NCI-H2196 (cell line): Measurements from ENCODE around the gene LY6G5B.
A peak's percentile ranks its signal among the peaks of the same experiment; 100 is the strongest.

Source experiments
- DNase-seq: peaks from one replicate; lab custom pipeline; 2025; ENCODE audit not compliant: unreplicated experiment; lab: John Stamatoyannopoulos, UW

Gene LY6G5B

DNA sequence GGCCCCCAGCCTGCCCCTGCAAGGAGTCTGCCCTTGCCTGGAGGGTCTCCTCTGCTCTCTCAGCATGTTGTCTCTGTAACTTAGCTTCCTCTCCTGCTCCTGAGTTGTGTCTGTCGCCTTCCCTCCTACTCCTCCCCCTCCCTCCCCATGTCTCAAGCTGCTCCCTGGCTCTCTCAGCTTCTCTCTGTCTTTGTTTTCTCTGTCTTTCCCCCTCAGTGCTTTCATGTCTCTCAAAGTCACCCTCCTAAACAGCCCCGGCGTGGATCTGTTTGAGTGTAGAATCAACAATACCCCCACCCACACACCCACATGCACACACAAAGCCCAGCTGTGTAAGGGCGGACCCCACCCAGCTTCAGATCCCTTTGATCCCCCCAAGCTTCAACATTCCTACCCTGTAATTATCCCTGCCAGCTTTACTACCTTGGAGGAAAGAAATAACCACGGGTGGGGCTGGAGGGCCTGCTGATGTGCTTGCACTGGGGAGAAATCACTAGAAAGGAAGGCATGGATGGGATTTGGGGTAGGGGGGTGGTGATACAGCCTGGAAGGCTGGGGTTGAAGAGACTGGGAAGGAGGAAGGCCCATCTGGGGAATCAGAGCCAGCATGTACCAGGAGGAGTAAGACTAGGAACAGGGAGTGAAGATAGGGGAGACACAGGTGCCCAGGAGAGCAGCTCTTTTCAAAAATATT, 44.4 kb downstream of the LY6G5B start:
- DNase-seq: no peak

DNA sequence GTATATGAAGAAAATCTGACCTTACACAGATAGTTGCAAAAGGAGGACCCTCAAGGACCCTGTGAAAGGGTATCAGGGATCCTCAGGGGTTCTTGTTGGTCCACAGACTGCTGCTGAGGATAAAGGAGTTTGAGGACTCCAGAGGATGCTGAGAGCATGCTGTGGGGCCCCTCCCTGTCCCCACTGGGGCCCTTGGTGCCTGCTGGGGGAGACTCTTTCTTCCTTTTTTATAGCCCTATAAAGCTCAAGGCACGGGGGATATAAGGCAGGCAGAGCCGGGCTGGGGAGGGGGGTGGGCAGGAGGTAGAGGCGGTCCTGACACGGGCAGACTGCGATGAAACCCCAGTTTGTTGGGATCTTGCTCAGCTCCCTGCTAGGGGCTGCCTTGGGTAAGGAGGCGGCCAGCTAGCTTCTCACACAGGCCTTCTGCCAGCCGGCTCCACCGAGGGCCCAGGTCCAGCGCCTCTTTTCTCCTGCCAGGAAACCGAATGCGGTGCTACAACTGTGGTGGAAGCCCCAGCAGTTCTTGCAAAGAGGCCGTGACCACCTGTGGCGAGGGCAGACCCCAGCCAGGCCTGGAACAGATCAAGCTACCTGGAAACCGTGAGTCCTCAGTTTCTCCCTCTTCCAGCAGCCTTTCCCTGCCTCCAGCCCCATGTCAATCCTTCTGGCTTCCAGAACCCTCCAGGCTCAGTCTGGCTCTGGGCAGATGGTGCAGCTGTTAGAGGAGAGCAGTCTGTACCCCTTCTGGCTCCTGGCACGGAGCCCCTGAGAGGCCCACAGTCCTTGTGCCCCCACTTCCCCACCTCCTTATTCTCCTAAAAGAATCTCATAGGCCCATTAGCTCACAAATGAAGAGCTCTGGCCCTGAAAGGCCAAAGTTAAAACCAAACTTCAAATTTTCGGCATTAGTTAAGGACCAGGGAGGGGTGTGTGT, 45.5 kb downstream of the LY6G5B start, which contains the start of gene LY6G6D:
LY6G6D (plus strand) TSS at position 327 of the 937 bp plus-strand sequence; CDS start at position 335, 8 bp downstream.
- no peak for DNase-seq

DNA sequence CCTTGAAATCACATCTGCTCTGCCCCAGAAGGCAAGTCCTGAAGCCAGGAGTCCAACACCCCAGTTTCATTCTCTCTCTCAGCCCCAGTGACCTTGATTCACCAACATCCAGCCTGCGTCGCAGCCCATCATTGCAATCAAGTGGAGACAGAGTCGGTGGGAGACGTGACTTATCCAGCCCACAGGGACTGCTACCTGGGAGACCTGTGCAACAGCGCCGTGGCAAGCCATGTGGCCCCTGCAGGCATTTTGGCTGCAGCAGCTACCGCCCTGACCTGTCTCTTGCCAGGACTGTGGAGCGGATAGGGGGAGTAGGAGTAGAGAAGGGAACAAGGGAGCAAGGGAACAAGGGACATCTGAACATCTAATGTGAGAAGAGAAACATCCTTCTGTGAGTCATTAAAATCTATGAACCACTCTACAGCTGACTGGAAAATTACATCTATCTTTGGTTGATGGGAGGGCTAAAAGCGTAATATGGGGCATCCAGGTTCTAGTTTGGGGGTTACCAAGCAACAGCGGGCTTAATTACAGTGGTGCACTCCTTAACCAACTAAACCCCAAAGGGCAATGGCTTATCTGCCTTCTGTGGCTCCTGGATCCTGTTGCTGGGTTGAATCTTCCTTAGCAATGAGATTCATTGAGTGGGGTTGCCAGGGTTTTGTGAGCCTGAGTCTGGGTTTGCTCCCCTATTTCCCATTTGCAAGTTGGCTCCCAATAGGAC, 47.9 kb downstream of the LY6G5B start:
- no peak for DNase-seq

GRCh38 chr6:31718265-31718664, 48.5 kb downstream of the LY6G5B start:
- DNase-seq: peak; percentile 71

DNA sequence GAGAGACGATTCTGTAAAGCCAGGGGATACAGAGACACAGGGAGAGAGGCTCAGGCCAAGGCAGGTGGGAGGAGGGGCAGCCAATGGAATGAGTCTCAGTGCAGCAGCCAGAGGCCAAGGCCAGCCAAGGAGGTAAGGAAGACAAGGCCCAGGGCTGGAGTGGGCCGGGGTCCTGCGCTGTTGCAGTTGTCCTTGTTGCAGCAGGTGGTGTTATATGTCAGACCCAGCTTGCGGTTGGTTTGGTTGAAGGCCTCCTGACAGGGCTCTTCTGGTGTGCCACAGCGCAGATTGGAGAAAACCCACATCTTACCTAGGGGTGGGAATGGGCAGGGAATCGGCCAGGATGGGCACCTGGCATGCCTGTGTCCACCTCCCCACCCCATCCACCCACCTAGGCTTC, 49.2 kb downstream of the LY6G5B start:
- no peak for DNase-seq

- DNase-seq: no peak
These were observed 50.5 kb downstream of the LY6G5B start for GRCh38 chr6:31720196-31720770.

DNA sequence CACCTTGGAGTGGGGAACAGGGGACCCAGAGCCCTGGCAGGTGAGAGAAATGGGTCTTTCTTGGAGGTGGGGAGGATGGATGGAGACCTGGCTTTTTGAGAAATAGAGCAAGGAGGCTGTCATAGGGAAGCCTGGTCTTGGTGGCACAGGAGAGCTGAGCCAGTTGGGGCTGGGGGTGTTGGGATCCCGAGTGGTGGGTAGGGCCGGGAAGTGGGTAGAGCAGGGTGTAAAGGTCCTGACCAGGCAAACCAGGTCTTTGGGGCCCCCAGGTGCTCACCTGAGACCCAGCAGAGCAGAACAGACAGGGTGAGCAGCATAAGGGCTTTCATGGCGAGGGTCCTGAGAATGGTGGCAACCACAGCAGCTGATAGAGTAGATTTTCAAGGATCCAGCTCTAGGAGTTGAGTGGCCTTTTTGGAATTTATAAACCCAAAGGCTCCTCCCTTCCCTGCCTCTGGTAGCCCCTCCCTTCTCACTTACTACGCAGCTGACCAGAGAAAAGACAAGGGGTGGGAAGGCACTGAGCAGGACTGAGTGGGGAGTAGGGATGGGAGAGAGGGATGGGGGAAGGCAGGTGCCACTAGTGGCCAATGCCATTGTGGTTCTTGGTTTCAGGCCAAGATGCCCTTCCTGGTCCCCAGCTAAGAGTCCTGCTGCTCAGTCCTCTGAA, 51.7 kb downstream of the LY6G5B start, which contains the start of gene LY6G6C:
LY6G6C (minus strand) TSS at position 396 of the 670 bp plus-strand sequence; CDS start at position 329, 67 bp downstream.
- DNase-seq: no peak

- no peak for DNase-seq
These were observed 52.4 kb downstream of the LY6G5B start for GRCh38 chr6:31722173-31722572.
